ENCODE measurements around the gene ARHGAP42. TPM values are rescaled to one million over a fixed set of nuclear protein-coding genes. Genes with fewer than 3 reads are reported as not detected.

Gene ARHGAP42
- total RNA-seq, 1 experiment from 2014 or later: 8.0 TPM

GRCh38 chr11:100823360-100823759 lies 136.3 kb downstream of the ARHGAP42 start:
- H3K4me3 ChIP-seq (ENCODE audit: low read depth, low read length, poor library complexity, severe bottlenecking): no peak overlapping the region
- intact Hi-C loops (cut with micrococcal nuclease; ENCODE audit: unreplicated experiment): no loop called here
- H3K9me3 ChIP-seq (ENCODE audit: low read depth, low read length, poor library complexity, severe bottlenecking): no peaks in the 10 kb centered on the region
- peak overlapping the region; percentile 3 for H3K27ac ChIP-seq (ENCODE audit: low read depth, low read length, poor library complexity, severe bottlenecking)
- H3K27me3 ChIP-seq (replicated peaks; ENCODE audit: insufficient read depth, low read depth, low read length, poor library complexity): no peaks in the 10 kb centered on the region
- no TSS peak for BruUV-seq (replicated peaks)
- CTCF ChIA-PET: no interaction called here
- POLR2A ChIA-PET (ENCODE audit: low non-redundant PET): no interaction called here
- H3K4me1 ChIP-seq (ENCODE audit: insufficient read depth, low read length, poor library complexity, severe bottlenecking): peaks cover 44% of the 10 kb centered on the region
- no peaks in the 10 kb centered on the region for H3K36me3 ChIP-seq (ENCODE audit: insufficient read depth, low read length, poor library complexity, severe bottlenecking)
- DNase-seq (ENCODE audit: low spot score): peak; percentile 73
- TF ChIP-seq EZH2 (IDR thresholded peaks at IDR 0.05; ENCODE audit: borderline replicate concordance, low read depth, low read length, poor library complexity, severe bottlenecking): no peak
- TF ChIP-seq, protein P1, sequence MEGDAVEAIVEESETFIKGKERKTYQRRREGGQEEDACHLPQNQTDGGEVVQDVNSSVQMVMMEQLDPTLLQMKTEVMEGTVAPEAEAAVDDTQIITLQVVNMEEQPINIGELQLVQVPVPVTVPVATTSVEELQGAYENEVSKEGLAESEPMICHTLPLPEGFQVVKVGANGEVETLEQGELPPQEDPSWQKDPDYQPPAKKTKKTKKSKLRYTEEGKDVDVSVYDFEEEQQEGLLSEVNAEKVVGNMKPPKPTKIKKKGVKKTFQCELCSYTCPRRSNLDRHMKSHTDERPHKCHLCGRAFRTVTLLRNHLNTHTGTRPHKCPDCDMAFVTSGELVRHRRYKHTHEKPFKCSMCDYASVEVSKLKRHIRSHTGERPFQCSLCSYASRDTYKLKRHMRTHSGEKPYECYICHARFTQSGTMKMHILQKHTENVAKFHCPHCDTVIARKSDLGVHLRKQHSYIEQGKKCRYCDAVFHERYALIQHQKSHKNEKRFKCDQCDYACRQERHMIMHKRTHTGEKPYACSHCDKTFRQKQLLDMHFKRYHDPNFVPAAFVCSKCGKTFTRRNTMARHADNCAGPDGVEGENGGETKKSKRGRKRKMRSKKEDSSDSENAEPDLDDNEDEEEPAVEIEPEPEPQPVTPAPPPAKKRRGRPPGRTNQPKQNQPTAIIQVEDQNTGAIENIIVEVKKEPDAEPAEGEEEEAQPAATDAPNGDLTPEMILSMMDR (conservative IDR thresholded peaks at IDR 0.05; ENCODE audit: low read depth, low read length): no peak

GRCh38 chr11:100824041-100824809 lies 137.1 kb downstream of the ARHGAP42 start:
- no TSS peak for BruUV-seq (replicated peaks)
- TF ChIP-seq, protein P1 (conservative IDR thresholded peaks at IDR 0.05; ENCODE audit: low read depth, low read length): no peak
- intact Hi-C loops (cut with micrococcal nuclease; ENCODE audit: unreplicated experiment): no loop called here
- no peak for DNase-seq (ENCODE audit: low spot score)
- CTCF ChIA-PET: no interaction called here
- POLR2A ChIA-PET (ENCODE audit: low non-redundant PET): no interaction called here
- Histone ChIP-seq H3K4me1 (ENCODE audit: insufficient read depth, low read length, poor library complexity, severe bottlenecking) (peaks cover 44% of the 10 kb centered on the region), H3K9me3 (ENCODE audit: low read depth, low read length, poor library complexity, severe bottlenecking) (no peaks in the 10 kb centered on the region), H3K36me3 (ENCODE audit: insufficient read depth, low read length, poor library complexity, severe bottlenecking) (no peaks in the 10 kb centered on the region), H3K27me3 (replicated peaks; ENCODE audit: insufficient read depth, low read depth, low read length, poor library complexity) (no peaks in the 10 kb centered on the region), H3K27ac (ENCODE audit: low read depth, low read length, poor library complexity, severe bottlenecking) (no peak overlapping the region), H3K4me3 (ENCODE audit: low read depth, low read length, poor library complexity, severe bottlenecking) (no peak overlapping the region)

DNA sequence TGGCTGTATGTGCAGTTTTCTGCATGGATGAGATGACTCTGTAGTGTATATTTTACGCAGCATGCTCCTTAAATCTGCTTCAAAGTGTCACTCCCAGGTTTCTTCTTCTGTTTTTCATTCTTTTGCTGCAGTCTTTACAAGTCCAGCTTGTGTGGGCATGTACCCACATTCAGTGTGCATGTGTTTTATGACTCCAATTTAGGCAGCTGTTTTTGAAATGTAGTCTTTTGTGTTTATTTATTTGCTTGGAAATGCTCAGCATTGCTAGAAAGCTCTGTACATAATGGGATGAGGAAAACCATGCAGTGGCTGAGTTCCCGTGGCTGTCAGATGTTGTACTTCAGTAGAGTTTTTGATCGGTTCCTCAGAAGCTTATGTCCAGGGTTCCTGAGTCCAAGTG lies 138.5 kb downstream of the ARHGAP42 start:
- ChIA-PET POLR2A (ENCODE audit: low non-redundant PET) (no interaction called here), CTCF (interaction anchor here (0.6 kb wide), 1 partner anchor 147 kb away, joined by 3 read pairs; no protein-coding TSS in a partner anchor)
- no peak overlapping the region for H3K4me3 ChIP-seq (ENCODE audit: low read depth, low read length, poor library complexity, severe bottlenecking)
- H3K27ac ChIP-seq (ENCODE audit: low read depth, low read length, poor library complexity, severe bottlenecking): no peak overlapping the region
- peaks cover 44% of the 10 kb centered on the region for H3K4me1 ChIP-seq (ENCODE audit: insufficient read depth, low read length, poor library complexity, severe bottlenecking)
- no peaks in the 10 kb centered on the region for H3K36me3 ChIP-seq (ENCODE audit: insufficient read depth, low read length, poor library complexity, severe bottlenecking)
- no peaks in the 10 kb centered on the region for H3K27me3 ChIP-seq (replicated peaks; ENCODE audit: insufficient read depth, low read depth, low read length, poor library complexity)
- intact Hi-C loops (cut with micrococcal nuclease; ENCODE audit: unreplicated experiment): no loop called here
- BruUV-seq (replicated peaks): no TSS peak
- TF ChIP-seq EZH2 (IDR thresholded peaks at IDR 0.05; ENCODE audit: borderline replicate concordance, low read depth, low read length, poor library complexity, severe bottlenecking): no peak
- TF ChIP-seq, protein P1 (conservative IDR thresholded peaks at IDR 0.05; ENCODE audit: low read depth, low read length): no peak
- H3K9me3 ChIP-seq (ENCODE audit: low read depth, low read length, poor library complexity, severe bottlenecking): no peaks in the 10 kb centered on the region
- DNase-seq (ENCODE audit: low spot score): no peak

All from A673 (cell line).